HG03469 (cell line): ENCODE results near the gene CRYL1.

Source experiments
- ATAC-seq: cut with Tn5 transposase; IDR thresholded peaks from one replicate; pipeline ENCODE4 v1.9.1; 2021; ENCODE audit warnings: mild to moderate bottlenecking, moderate library complexity, moderate number of reproducible peaks; ENCODE audit not compliant: unreplicated experiment

Gene CRYL1

GRCh38 chr13:20387006-20387405 is 138.7 kb downstream of the CRYL1 start:
- no peak for ATAC-seq

- ATAC-seq, result no peak
Measured at GRCh38 chr13:20383058-20383457, 142.6 kb downstream of the CRYL1 start.

GRCh38 chr13:20381401-20381800 is 144.3 kb downstream of the CRYL1 start:
- no peak for ATAC-seq

GRCh38 chr13:20378721-20379120 is 146.9 kb downstream of the CRYL1 start:
- ATAC-seq, result no peak

- ATAC-seq, result no peak
Measured at GRCh38 chr13:20377720-20378119, 147.9 kb downstream of the CRYL1 start.

GRCh38 chr13:20375871-20376270 is 149.8 kb downstream of the CRYL1 start:
- ATAC-seq, result no peak

- ATAC-seq, result no peak
Measured at GRCh38 chr13:20373861-20374260, 151.8 kb downstream of the CRYL1 start.

- no peak for ATAC-seq
Measured at GRCh38 chr13:20371825-20372224, 153.8 kb downstream of the CRYL1 start.

GRCh38 chr13:20370815-20371421 is 154.7 kb downstream of the CRYL1 start:
- no peak for ATAC-seq

GRCh38 chr13:20369886-20370361 is 155.7 kb downstream of the CRYL1 start:
- peak; percentile 69 for ATAC-seq

GRCh38 chr13:20366056-20366455 is 159.6 kb downstream of the CRYL1 start:
- no peak for ATAC-seq

- no peak for ATAC-seq
Measured at GRCh38 chr13:20363603-20364002, 162.1 kb downstream of the CRYL1 start.

GRCh38 chr13:20363172-20363571 is 162.5 kb downstream of the CRYL1 start:
- no peak for ATAC-seq

GRCh38 chr13:20362484-20363041 is 163.1 kb downstream of the CRYL1 start:
- ATAC-seq, result no peak

GRCh38 chr13:20360835-20361412 is 164.7 kb downstream of the CRYL1 start:
- no peak for ATAC-seq

GRCh38 chr13:20360041-20360491 is 165.6 kb downstream of the CRYL1 start:
- no peak for ATAC-seq

- ATAC-seq, result no peak
Measured at GRCh38 chr13:20359335-20359734, 166.3 kb downstream of the CRYL1 start.

GRCh38 chr13:20358022-20358421 is 167.6 kb downstream of the CRYL1 start:
- no peak for ATAC-seq

- ATAC-seq, result no peak
Measured at GRCh38 chr13:20356444-20356843, 169.2 kb downstream of the CRYL1 start.

GRCh38 chr13:20354722-20355121 is 170.9 kb downstream of the CRYL1 start:
- no peak for ATAC-seq

GRCh38 chr13:20353973-20354372 is 171.7 kb downstream of the CRYL1 start:
- ATAC-seq, result no peak
